Placental epithelial cell (primary cell): ENCODE results near the gene MAP4K4. TPM values are rescaled to one million over a fixed set of nuclear protein-coding genes. Genes with fewer than 3 reads are reported as not detected.

ENCODE experiments used
- total RNA-seq: library from RNA; depleted of rRNA; stranded (reverse); fragments of >200 nt; gene quantifications from 2 replicates; pipeline ENCODE4 v1.2.3, GENCODE V29; 2012

MAP4K4 gene
- total RNA-seq: 69.5 and 87.8 TPM in 2 replicates

DNA sequence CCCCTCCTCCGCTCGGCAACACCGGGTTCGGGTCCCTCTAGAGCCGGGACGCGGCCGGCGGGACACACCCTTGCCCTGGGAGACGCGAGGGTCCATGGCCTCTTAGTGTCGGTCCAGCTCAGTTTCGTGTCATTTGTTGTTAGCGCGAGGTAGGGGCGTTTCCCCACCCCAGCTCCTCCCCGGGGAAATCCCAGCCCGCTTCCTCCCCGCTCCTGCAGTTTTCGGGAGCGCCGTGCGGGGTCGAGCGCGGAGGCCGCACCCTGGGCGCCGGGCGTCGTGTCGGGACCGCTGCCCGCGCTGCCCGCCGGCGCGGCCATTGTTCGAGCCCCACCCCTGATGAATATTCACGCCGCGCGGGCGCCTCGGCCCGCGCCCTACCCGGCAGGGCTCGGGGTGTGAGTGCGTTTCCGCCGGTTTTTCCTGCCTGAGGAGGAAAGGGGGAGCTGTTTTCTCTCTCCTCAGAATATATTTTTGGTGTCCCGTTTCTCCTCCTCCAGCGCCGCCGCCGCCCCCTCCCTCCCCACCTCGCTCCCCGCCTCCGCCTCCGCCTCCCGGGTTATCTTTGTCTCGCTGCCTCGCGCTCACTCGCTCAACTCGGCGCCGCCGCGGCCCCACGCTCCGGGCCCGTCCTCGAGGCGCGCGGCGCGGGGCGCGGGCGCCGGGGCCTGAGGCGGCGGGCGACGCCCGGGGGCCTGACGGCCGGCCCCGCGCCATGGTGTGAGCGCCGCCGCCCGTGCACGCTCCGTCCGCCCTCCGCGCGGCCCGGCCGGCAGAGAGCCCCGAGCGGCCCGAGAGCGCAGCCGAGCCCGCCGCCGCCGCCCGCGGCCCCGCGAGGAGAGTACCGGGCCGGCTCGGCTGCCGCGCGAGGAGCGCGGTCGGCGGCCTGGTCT, at the start of gene MAP4K4:
TSS of gene MAP4K4 (plus strand) at position 584 of the 890 bp plus-strand sequence. CDS start 374 bp downstream, outside the sequence.

Other genes starting within 250 kb of the MAP4K4 start
- gene RFX8, start 222.6 kb upstream of the MAP4K4 start, total RNA-seq: 0.39 TPM in 1 of 2 replicates, not detected in the other